ENCODE data around the gene PRKCA. TPM values are rescaled to one million over a fixed set of nuclear protein-coding genes. Genes with fewer than 3 reads are reported as not detected.

The PRKCA gene
- total and polyA plus RNA-seq, 2 of the 13 experiments (the other 11 are each of a cell fraction or from before 2014, with no cell fraction given): 18.5 to 21.5 TPM

- no peak for TF ChIP-seq SNAI1 (CRISPR knock-in tag; IDR thresholded peaks at IDR 0.05; ENCODE audit: borderline replicate concordance)
- TF ChIP-seq MYPOP (CRISPR knock-in tag; IDR thresholded peaks at IDR 0.05): peak; percentile 88; the same call in 1 of the 2 replicates
- TF ChIP-seq SMC3 (IDR thresholded peaks at IDR 0.05; ENCODE audit: low read length): no peak; the same call in 1 of the 2 replicates
- peak; percentile 88 for TF ChIP-seq ZNF503 (CRISPR knock-in tag; IDR thresholded peaks at IDR 0.05)
- no peak for TF ChIP-seq ZNF737 (CRISPR knock-in tag; IDR thresholded peaks at IDR 0.05; ENCODE audit: borderline replicate concordance)
- TF ChIP-seq BORCS8-MEF2B (CRISPR knock-in tag; IDR thresholded peaks at IDR 0.05): peak; percentile 65; the same call in 1 of the 2 replicates
- TF ChIP-seq ZNF207 (IDR thresholded peaks at IDR 0.05; ENCODE audit: borderline replicate concordance): no peak
- peak; percentile 92 for TF ChIP-seq ZNF609 (CRISPR knock-in tag; IDR thresholded peaks at IDR 0.05; ENCODE audit: borderline replicate concordance)
- TF ChIP-seq BCL6 (CRISPR knock-in tag; IDR thresholded peaks at IDR 0.05): peak; percentile 97
- no peak for TF ChIP-seq SIN3A (IDR thresholded peaks at IDR 0.05; ENCODE audit: borderline replicate concordance, low read depth, low read length)
- TF ChIP-seq RARA (CRISPR knock-in tag; IDR thresholded peaks at IDR 0.05): peak; percentile 95
- TF ChIP-seq, protein P1, sequence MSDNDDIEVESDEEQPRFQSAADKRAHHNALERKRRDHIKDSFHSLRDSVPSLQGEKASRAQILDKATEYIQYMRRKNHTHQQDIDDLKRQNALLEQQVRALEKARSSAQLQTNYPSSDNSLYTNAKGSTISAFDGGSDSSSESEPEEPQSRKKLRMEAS (IDR thresholded peaks at IDR 0.05): peak; percentile 70; the same call in 1 of the 2 replicates
- peak; percentile 23 for TF ChIP-seq ZNF883 (CRISPR knock-in tag; IDR thresholded peaks at IDR 0.05; ENCODE audit: not compliant biosample characterization)
- TF ChIP-seq ZC3H4 (CRISPR knock-in tag; IDR thresholded peaks at IDR 0.05; ENCODE audit: borderline replicate concordance): no peak
- TF ChIP-seq, protein P2, sequence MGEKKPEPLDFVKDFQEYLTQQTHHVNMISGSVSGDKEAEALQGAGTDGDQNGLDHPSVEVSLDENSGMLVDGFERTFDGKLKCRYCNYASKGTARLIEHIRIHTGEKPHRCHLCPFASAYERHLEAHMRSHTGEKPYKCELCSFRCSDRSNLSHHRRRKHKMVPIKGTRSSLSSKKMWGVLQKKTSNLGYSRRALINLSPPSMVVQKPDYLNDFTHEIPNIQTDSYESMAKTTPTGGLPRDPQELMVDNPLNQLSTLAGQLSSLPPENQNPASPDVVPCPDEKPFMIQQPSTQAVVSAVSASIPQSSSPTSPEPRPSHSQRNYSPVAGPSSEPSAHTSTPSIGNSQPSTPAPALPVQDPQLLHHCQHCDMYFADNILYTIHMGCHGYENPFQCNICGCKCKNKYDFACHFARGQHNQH (CRISPR knock-in tag; IDR thresholded peaks at IDR 0.05): peak; percentile 95
- peak; percentile 89 for TF ChIP-seq CBX1 (IDR thresholded peaks at IDR 0.05; ENCODE audit: low read depth)
- TF ChIP-seq ZNF552 (CRISPR knock-in tag; IDR thresholded peaks at IDR 0.05; ENCODE audit: borderline replicate concordance): peak; percentile 76; the same call in 1 of the 2 replicates
- TF ChIP-seq DRAP1 (CRISPR knock-in tag; IDR thresholded peaks at IDR 0.05): peak; percentile 64; the same call in 1 of the 2 replicates
- peak; percentile 76; the same call in 1 of the 2 replicates for TF ChIP-seq RFXANK (CRISPR knock-in tag; IDR thresholded peaks at IDR 0.05)
Observed at GRCh38 chr17:66415366-66416206, 113.2 kb downstream of the PRKCA start (continued).

Data from HepG2 (cell line).